ENCODE measurements around the gene SPTBN4.
A peak's percentile ranks its signal among the peaks of the same experiment; 100 is the strongest.
"Not testable (repeated sequence)": the region's sequence is repeated elsewhere in the genome, so short reads cannot be mapped to it uniquely, and the experiment has no call there.

Gene SPTBN4

GRCh38 chr19:40465557-40466218, 1.1 kb upstream of the SPTBN4 start, which contains the start of gene BLVRB:
Gene BLVRB, minus strand, starts transcription at chr19:40465745. Its CDS starts 57 bp downstream, at chr19:40465688.
- DNase-seq = peak; percentile 100

GRCh38 chr19:40466219-40466984, 399 bp upstream of the SPTBN4 start:
- no peak for DNase-seq

- no peak for DNase-seq
These were observed 2.2 kb downstream of the SPTBN4 start for GRCh38 chr19:40469011-40469410.

- no peak for DNase-seq
These were observed 4.3 kb downstream of the SPTBN4 start for GRCh38 chr19:40471111-40471510.

- DNase-seq = no peak
These were observed 5.7 kb downstream of the SPTBN4 start for GRCh38 chr19:40472516-40472915.

GRCh38 chr19:40474737-40475136, 7.9 kb downstream of the SPTBN4 start:
- DNase-seq = no peak

- not testable (repeated sequence) for DNase-seq
These were observed 9.3 kb downstream of the SPTBN4 start for GRCh38 chr19:40475878-40476644.

GRCh38 chr19:40486017-40486416, 19.2 kb downstream of the SPTBN4 start:
- no peak for DNase-seq

- no peak for DNase-seq
These were observed 23.1 kb downstream of the SPTBN4 start for GRCh38 chr19:40489882-40490230.

GRCh38 chr19:40492274-40492673, 25.5 kb downstream of the SPTBN4 start:
- DNase-seq = no peak

GRCh38 chr19:40493778-40494177, 27.0 kb downstream of the SPTBN4 start:
- DNase-seq = no peak

- no peak for DNase-seq
These were observed 27.5 kb downstream of the SPTBN4 start for GRCh38 chr19:40494191-40494838.

GRCh38 chr19:40497214-40497613, 30.4 kb downstream of the SPTBN4 start:
- no peak for DNase-seq

- no peak for DNase-seq
These were observed 32.5 kb downstream of the SPTBN4 start for GRCh38 chr19:40499320-40499719.

- not testable (repeated sequence) for DNase-seq
These were observed 34.1 kb downstream of the SPTBN4 start for GRCh38 chr19:40500678-40501530.

GRCh38 chr19:40501599-40501998, 34.8 kb downstream of the SPTBN4 start:
- DNase-seq = no peak

- DNase-seq = no peak
These were observed 35.3 kb downstream of the SPTBN4 start for GRCh38 chr19:40502081-40502480.

GRCh38 chr19:40502647-40503319, 36.0 kb downstream of the SPTBN4 start:
- DNase-seq = no peak

- DNase-seq = peak; percentile 75
These were observed 36.5 kb downstream of the SPTBN4 start for GRCh38 chr19:40503320-40503695.

- no peak for DNase-seq
These were observed 39.3 kb downstream of the SPTBN4 start for GRCh38 chr19:40506099-40506498.

- no peak for DNase-seq
These were observed 41.1 kb downstream of the SPTBN4 start for GRCh38 chr19:40507892-40508291.
